HG03460 (cell line): ENCODE results near the gene JPH3.
"Not testable (repeated sequence)": the region's sequence is repeated elsewhere in the genome, so short reads cannot be mapped to it uniquely, and the experiment has no call there.

Source experiments
- ATAC-seq: cut with Tn5 transposase; IDR thresholded peaks from one replicate; pipeline ENCODE4 v1.9.1; 2021; ENCODE audit not compliant: unreplicated experiment

JPH3 gene

DNA sequence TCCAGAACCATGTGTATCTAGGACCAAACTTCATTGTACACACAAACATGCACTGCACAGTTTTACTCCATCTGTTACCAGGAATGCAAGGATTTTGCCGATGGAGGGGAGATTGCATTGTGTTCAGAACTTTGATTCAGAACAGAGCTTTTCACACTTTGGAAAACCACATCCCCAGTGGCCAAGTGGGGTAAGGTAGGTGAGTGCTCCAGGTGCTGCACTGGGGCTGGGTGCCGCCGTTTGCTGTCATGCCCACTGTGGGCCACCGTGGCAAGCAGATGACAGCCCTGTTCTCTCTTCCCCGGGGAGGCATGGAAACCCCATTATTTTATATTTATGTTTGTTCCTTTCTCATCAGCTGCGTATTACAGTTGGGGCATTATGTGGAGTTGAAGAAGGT lies 29.3 kb upstream of the JPH3 start:
- no peak for ATAC-seq

DNA sequence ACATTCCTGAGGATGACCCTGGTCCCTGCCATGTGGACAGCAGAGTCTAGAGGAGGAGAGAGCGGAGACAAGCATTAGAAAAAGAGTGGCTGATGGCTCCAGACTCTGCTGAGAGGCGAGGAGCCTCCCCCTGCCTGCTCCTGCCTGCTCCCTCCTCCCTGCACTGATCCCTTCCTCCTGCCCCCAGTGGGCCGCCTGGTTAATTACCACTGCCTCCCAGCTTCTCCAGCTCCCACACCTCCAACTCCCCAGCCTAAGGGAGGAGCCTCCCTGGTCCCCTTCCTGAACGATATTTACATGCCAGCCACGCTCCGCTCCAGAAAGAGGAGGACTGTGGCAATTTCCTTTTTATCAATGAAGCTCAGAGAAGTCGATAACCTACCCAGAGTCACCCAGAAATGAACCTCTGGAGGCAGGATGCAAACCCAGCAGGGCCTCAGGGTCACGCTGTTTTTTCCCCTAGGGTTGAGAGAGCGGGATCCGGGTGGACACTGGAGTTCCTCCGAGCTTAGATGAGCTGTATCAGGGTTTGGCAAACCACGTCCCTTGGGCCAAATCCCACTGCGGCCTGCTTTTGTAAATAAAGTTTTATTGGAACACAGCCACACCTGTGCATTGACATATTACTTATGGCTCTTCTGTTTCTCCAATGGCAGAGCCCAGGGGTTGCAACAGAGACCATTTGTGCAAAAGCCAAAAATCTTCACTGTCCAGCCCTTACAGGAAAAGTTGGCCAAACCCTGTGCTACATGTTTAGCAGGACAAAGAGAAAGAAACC lies 27.1 kb upstream of the JPH3 start:
- ATAC-seq = no peak

DNA sequence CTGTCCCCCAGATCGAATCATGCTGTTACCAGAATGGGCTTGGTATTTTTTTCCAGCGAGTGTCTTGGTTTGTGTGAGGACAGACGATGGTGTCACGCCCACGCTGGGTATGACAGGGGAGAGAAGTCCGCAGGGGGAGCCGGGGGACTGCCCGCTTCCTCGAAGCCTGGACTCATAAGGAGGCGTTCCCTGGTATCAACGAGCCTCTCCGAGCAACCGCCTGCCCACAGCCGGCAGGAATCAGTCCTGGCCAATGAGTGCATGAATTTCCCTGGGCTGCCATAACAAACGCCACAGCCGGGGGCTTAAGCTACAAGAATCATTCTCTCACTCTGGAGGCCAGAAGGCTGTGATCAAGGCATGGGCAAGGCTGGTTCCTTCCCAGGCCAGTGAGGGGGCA lies 26.1 kb upstream of the JPH3 start:
- no peak for ATAC-seq

DNA sequence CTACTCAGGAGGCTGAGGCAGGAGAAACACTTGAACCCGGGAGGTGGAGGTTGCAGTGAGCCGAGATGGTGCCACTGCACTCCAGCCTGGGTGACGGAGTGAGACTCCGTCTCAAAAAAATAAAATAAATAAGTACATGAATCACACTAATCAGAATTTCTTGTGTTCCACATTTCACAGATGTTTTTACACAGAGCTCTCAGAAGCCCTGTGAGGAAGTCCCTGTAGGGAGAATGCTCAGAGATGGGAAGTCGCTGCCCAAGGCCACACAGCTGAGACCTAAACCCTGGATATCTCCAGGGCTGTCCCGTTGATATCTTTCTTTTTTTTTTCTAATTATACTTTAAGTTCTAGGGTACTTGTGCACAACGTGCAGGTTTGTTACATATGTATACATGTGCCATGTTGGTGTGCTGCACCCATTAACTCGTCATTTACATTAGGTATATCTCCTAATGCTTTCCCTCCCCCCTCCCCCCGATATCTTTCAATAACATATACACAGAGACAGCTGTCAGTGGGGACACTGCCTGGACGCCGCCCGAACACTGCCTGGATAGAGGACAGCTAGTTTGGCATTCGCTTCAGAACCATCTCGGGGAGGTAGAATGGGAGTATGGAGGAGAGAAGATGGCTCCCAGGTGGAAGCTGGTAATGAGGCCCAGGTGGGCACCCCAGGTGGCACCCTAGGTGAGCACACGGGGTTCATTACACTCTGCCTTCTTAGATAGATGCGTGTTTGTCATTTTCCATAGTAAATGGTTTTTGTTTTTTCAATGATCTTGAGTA lies 24.0 kb upstream of the JPH3 start:
- ATAC-seq = not testable (repeated sequence)

DNA sequence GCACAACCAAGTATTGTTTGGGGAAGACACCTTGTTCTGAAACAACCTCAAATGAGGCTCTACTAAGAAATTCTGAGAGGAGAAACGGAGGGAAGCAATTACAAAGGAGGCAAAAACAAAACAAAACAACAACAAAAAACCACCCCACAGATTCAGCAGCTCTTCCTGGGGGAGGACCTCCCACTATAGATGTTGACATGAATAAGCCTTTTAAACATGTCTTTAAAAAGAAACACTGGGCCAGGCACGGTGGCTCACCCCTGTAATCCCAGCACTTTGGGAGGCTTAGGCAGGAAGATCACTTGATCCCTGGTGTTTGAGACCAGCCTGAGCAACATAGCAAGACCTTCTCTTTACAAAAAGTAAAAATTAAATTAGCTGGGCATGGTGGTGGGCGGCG lies 22.6 kb upstream of the JPH3 start:
- no peak for ATAC-seq

DNA sequence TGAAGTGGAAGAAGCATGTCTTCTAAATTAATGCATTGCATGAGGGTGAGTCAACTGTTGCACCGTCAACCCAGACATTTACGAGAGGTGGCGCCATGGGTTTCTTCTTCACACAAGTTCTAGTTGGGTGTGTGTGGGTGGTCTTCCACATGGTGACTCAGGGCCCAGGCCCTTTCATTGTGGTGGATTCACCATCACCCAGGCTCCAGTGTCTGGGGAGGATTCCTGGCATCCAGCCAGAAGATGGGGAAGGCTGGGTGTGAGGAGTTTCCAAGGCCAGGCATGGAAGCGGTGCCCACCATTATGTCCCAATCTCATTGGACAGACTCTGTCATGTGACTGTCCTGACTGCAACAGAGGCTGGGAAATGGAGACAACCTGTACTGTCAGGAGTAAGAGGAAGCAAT lies 21.4 kb upstream of the JPH3 start:
- ATAC-seq = no peak

DNA sequence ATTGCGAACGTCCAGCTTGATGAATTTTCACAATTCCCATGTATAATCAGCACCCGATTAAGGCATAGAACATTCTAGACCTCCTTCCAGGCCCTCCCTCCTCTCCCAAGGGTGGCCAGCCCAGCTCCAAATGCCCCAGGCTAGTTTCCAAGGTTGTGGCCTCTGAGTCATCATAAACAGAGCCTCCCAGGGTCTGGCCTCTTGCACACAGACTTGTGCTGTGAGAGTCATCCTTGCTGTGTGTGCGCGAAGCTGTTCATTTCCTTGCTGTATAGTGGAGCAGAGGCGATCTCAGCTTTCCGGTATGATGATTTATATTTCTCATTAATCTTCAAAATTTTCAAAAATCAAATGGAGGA lies 20.5 kb upstream of the JPH3 start:
- ATAC-seq = no peak

DNA sequence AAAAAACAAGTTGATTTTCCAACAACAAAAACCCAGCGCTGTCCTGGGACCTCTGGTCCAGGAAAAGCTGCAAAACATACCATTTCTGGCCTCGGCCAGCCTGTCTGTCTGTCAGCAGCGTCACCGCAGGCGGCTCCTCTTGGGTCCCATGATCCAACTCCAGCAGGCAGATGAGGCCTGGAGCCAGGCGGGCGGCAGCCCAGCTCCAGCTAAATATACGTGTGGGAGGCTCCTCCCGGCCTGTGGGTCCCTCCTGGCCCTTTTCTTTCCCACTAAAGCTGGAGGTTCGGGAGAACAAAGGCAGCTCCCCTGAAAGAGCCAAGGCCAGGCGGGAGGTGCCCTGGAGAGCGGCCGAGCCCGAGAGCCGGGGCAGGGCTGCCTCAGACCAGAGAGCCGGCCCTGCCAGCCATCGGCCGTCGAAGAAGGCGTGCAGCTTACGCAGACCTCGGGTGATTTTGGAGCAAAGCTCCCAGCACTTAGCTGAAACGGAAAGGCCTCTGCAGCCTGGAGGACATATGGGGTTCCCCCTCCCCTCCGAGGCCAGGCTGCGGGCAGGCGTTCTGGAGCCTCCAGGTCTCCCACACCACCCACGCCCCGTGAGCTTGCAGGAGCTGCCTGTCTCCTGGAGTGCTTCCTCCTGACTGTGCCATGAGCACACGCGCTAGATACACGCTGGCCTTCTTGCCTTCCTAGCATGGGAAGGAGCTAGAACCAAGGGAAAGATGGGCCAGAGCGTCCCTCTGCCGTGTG lies 19.9 kb upstream of the JPH3 start:
- no peak for ATAC-seq

DNA sequence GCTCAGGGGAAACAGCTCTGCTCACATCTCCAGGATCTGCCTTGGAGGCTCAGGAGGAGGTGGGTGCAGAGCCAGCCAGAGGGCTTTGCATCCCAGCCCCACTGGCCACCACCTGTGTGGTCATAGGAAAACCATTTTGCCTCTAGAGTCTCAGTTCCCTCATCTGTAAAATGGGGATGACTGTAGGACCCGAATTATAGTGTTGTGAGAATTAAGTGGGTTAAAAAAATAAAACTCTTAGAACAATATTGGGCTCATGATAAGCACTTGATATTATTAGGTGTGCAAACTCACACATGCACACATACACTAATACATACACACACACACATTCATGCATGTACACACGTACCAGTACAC lies 19.4 kb upstream of the JPH3 start:
- ATAC-seq = no peak

DNA sequence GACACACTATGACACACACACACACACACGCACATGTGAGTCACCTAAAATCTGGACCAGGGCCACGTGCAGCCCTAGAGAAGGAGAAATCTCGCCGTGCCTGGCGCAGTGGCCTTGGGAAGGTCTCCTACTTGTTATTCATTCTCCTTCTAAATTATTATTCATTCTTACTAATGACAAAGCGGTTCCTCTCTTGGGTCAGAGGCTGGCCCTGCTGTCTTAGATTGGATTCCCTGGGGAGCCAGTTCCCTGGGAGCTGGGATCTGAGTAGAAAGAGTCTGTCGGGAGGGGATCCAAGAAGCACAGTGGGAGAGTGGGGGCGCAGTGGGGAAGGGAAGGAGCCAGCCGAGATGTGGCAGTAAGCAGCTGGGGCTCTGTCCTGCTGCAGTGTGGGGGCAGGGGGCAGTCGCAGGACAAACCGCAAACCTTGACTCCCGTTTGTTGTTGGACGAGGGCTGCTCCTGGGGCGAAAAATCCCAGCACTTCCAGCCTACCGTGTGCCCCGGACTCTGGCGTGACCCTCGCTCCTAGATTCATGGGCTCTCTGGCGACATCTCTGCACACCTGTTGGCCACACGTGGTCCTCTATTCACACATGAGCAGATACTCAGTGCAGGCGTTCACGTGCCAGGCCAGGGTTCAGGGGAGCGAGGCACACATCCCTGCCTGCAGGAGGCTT lies 18.7 kb upstream of the JPH3 start:
- ATAC-seq = no peak

DNA sequence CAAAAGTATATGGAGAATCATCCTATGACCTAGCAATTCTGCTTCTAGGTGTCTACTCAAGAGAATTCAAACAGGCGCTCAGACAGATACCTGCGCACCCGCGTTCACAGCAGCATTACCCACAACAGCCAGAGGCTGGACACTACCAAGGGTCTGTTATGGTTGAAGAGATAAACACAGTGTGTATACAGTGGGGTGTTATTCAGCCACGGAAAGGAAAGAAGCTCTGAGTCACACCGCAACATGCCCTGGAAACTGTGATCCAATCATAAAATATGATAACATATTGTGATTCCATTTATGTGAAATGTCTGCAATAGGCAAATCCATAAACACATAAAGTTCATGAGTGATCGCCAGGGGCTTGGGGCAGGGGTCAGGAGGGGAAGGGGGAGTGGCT lies 18.0 kb upstream of the JPH3 start:
- ATAC-seq = no peak

DNA sequence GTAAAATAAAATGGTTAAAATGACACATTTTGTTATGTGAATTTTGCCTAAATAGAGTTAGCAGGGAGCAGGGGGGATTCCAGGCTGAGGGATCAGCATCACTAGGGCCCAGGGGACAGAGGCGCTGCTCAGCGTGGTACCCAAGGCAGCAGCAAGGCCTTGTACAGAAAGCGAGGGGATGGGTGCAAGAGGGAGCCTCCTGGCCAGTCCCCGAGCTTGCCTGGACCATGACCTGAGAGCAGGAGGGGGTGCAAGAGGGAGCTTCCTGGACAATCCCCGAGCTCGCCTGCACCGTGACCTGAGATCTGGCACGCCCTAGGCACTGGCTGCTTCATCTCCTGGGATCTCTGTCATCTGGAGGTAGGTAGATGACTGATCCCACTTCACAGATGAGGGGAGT lies 17.3 kb upstream of the JPH3 start:
- no peak for ATAC-seq

DNA sequence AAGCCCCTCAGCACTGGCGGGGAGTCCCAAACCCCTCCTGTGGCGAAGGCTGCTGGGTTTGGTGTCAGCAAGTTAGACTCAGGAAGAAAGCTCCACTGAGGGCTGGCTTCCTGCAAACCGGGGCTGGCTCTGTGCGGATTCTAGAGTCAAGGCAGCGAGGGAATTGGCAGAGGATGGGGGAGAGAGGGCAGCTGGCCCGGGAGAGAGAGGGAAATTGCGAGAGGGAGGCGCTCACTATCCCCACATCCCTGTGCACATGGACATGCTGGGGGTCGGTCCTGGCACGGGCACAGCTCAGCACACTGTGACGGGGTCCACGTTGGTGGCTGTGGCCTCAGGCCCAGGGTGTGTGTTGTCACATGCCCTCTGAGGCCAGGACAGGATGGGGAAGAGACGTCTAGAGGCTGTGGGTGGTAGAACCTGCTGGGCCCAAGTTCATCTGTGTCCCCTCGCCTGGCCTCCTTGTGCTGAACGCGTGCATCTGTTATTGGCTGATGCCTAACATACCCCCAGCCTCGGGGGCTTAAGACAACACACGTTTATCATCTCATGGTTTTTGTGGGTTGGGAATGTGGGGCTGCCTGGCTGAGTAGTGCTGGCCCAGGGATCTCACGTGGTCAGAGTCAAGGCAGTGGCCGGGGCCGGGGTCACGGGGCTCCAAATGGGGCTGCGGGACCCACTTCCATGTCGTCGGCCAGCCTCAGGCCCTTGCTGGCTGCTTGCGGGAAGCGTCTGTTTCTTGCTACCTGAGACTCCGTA lies 16.7 kb upstream of the JPH3 start:
- no peak for ATAC-seq

DNA sequence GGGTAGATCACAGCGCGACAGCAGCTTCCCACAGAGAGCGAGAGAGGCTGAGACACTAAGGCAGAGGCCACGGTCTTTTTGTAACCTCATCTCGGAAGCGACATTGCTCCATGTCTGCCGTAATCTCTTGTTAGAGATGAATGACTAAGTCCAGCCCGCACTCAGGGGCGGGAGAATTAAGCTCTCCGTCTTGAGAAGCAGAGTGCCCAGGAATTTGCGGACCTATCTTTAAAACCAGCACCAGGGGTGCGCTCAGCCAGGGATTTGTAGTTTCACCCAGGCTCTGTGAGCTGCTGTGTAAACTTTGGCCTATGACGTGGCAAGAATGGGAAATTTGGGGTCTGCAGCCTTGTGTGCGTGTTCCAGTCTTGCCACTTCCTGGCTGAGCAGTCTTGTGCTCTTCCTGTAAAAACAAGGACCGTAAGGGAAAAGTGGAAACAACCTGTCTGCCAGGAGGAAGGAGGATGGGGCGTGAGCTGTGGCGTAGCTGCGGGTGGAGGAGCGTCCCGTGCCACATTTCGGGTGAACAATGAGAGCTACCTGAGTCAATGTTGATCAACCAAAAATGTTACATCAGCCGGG lies 16.0 kb upstream of the JPH3 start:
- no peak for ATAC-seq

DNA sequence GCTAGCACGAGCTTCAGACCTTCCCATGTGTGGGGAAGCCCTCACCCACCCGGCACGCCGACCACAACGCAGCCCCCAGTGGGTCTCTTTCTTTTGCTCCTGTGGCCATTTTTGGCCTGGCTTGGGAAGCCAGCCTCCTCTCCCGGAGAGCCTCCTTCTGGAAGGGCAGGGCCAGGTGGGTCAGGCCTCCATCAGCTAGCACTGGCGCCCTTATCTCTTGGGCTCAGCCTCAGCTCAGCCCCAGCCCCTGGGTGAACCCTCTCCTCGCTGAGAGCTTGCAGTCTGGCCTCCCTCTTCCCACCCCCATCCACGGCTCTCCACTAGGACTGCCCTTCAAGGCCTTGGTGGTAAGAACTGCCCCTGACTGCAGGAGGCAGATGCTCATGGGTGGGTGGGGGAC lies 14.7 kb upstream of the JPH3 start:
- ATAC-seq = no peak

DNA sequence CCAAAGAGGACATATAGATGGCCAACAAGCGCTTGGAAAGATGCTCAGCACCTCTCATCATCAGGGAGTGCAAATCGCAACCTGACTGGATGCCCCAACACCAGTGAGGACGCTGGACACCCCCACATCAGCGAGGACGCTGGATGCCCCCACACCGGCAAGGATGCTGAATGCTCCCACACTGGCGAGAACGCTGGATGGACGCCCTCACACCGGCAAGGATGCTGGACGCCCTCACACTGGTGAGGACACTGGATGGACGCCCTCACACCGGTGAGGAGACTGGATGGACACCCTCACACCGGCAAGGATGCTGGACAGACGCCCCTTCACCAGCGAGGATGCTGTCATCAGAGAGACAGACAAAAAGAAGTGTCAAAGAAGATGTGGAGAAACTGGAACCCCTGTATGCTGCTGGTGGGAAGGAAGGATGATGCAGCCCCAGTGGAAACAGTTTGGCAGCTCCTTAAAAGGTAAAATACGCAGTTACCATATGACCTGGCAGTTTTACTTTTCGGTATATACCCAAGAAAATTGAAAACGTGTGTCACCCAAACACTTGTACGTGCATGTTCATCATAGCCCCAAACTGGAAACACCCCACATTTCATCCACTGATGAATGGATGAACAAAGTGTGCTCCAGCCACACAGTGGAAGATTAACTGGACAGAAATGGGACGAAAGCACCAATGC lies 10.1 kb upstream of the JPH3 start:
- ATAC-seq = no peak

DNA sequence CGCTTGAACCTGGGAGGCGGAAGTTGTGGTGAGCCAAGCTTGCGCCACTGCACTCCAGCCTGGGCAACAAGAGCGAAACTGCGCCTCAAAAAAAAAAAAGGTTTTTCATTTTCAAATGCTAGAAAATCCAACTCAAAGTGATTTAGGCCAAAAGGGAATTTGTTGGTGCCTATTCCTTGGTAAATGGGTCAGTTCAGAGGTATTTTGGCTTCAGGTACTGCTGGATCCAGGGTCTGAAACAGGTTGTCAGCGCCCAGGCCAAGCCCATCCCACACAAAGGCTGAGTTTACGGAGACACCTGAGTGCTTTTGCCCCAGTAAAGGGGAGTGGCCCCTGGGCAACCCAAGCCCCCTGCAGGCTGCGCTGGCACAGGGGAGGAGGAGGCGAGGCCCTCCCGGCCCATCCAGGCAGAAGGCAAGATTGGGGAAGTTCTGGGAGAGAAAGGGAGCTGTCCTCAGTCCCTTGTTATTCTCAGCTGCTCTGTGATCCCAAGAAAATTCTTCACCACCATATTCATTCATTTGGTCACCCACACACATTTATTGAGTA lies 8.5 kb upstream of the JPH3 start:
- ATAC-seq = no peak

DNA sequence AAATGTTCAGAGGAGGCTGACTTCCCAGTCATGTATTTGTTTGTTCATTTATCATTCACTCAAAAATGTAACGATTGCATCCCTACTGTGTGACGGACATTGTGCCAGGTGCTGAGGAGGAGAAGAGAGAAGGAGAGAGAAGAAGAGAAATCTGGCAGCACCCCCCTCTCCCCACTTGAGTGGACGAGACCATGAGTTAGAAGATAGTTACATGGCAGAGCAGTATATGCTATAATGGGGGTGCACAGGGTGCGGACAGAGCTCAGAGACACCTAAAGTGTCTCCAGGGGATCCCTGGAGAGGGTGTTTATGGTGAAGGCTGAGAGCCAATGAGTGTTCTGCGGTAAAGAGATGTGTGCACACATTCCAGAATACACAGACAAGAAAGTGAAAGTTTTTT lies 6.6 kb upstream of the JPH3 start:
- no peak for ATAC-seq

DNA sequence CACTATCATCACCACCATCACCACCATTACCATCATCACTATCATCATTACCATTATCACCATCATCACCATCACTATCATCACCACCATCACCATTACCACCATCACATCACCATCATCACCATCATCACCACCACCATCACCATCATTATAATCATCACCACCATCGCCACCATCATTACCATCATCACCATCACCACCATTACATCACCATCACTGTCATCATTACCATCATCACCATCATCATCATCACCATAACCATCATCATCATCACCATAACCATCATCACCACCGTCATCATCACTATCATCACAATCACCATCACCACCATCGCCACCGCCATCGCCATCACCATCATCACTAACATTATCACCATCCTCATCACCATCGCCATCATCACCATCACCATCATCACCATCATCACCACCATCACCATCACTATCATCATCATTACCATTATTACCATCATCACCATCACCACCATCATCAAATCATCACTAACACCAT lies 4.9 kb upstream of the JPH3 start:
- ATAC-seq = no peak
